K562 (cell line): ENCODE data around the gene SORCS2.

ENCODE experiments used
- BCL6 ChIP-seq: fragments of 250-450 bp; sonication (Bioruptor Pico); IDR thresholded peaks from 2 replicates; pipeline ENCODE4 v1.4.0; 2020
- EZH2 ChIP-seq: IDR thresholded peaks from 2 replicates; pipeline ENCODE4 v1.6.1; 2012; ENCODE audit warnings: low read depth, mild to moderate bottlenecking, inconsistent platforms, low read length, borderline replicate concordance
- FOXA1 ChIP-seq: fragments of 450-650 bp; IDR thresholded peaks from 2 replicates; pipeline ENCODE4 v1.6.1; 2016; ENCODE audit warnings: mild to moderate bottlenecking, borderline replicate concordance
- HIVEP1 ChIP-seq: fragments of 250-450 bp; sonication (Bioruptor Pico); IDR thresholded peaks from 2 replicates; pipeline ENCODE4 v1.4.0; 2020; ENCODE audit warnings: mild to moderate bottlenecking
- PML ChIP-seq: IDR thresholded peaks from 2 replicates; pipeline ENCODE4 v1.6.1; 2012; ENCODE audit warnings: low read length, inconsistent platforms
- POLR2A ChIP-seq: fragments of 450-650 bp; conservative IDR thresholded peaks from 2 replicates; pipeline ENCODE4 v1.6.1; 2016
- SMC3 ChIP-seq: conservative IDR thresholded peaks from 2 replicates; pipeline ENCODE4 v1.6.1; 2011; ENCODE audit warnings: low read depth, low read length, improper control_type of control experiment; ENCODE audit not compliant: insufficient read depth
- TF ChIP-seq, protein P1 (sequence below): sonication (generic); formaldehyde crosslinking; IDR thresholded peaks from 2 replicates; pipeline ENCODE4 v1.8.0; 2022; ENCODE audit warnings: mild to moderate bottlenecking, missing genetic modification reagents
- TF ChIP-seq, protein P2 (sequence below), 2 experiments: fragments of 450-650 bp in 1 of 2; sonication (generic) in 1 of 2; formaldehyde crosslinking; conservative IDR thresholded peaks; 2 replicates each; pipeline versions ENCODE4 v1.4.0 to v1.8.1; 2020 to 2022; ENCODE audit warnings: mild to moderate bottlenecking in 1 of 2, missing genetic modification reagents in 1 of 2
- TF ChIP-seq, protein P3 (sequence below), 3 experiments: IDR thresholded peaks in 2 of 3; conservative IDR thresholded peaks in 1 of 3; 2 replicates each; pipeline ENCODE4 v1.5.1; 2011 to 2012; ENCODE audit warnings: low read length in 3 of 3, mild to moderate bottlenecking in 3 of 3, control low read depth in 2 of 3, improper control_type of control experiment in 1 of 3, inconsistent platforms in 1 of 3, low read depth in 1 of 3, mixed read lengths in 1 of 3, moderate library complexity in 1 of 3; ENCODE audit not compliant: insufficient read depth in 2 of 3

DNA sequence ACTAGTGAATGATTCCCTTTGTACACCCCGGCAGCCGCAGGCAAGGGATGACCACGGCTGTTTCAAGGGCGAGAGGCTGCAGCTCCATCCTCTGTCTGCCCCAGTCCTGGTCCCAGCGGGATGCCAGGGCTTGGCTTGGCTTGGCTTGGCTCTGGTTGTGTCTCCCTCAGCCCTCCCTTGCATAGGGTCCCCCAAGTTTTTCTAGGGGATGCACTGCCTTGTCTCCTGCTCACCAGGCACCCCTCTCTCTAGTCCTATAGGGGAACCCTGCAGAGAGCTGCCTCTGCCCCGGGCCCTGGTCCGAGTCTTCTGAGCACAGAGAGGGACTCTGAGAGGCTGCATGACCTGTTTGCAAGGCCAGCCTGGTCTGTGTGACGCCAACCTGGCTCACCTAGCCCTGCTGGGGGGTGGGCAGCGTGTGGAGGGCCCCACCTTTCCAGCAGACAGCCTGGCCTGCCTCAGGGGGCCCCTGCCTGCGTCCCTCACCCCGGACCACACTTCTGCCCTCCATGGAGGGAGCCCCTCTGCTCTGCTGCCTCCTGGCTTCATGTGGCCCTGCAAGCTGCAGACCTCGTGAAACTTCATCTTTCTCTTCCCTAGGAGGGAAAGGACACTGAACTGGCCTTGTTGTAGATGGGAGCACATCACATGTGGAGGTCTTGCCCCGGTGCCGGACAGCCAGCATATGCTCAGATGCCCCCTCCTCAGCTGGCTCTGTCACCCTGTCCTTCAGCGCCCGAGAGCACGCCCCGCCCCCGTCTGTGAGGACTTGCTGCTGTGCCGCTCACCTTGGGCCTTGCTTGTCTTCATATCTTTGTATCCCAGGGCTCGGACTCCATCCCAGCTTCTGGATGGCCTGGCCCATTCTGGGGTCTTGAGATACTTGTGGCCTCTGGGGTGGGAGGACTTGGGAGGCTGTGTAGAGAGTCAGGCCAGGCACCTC is 16.4 kb downstream of the SORCS2 start:
- TF ChIP-seq PML (no peak), EZH2 (no peak), POLR2A (no peak), SMC3 (no peak), BCL6 (CRISPR knock-in tag) (no peak), FOXA1 (no peak), HIVEP1 (CRISPR knock-in tag) (no peak)
- TF ChIP-seq, protein P1, sequence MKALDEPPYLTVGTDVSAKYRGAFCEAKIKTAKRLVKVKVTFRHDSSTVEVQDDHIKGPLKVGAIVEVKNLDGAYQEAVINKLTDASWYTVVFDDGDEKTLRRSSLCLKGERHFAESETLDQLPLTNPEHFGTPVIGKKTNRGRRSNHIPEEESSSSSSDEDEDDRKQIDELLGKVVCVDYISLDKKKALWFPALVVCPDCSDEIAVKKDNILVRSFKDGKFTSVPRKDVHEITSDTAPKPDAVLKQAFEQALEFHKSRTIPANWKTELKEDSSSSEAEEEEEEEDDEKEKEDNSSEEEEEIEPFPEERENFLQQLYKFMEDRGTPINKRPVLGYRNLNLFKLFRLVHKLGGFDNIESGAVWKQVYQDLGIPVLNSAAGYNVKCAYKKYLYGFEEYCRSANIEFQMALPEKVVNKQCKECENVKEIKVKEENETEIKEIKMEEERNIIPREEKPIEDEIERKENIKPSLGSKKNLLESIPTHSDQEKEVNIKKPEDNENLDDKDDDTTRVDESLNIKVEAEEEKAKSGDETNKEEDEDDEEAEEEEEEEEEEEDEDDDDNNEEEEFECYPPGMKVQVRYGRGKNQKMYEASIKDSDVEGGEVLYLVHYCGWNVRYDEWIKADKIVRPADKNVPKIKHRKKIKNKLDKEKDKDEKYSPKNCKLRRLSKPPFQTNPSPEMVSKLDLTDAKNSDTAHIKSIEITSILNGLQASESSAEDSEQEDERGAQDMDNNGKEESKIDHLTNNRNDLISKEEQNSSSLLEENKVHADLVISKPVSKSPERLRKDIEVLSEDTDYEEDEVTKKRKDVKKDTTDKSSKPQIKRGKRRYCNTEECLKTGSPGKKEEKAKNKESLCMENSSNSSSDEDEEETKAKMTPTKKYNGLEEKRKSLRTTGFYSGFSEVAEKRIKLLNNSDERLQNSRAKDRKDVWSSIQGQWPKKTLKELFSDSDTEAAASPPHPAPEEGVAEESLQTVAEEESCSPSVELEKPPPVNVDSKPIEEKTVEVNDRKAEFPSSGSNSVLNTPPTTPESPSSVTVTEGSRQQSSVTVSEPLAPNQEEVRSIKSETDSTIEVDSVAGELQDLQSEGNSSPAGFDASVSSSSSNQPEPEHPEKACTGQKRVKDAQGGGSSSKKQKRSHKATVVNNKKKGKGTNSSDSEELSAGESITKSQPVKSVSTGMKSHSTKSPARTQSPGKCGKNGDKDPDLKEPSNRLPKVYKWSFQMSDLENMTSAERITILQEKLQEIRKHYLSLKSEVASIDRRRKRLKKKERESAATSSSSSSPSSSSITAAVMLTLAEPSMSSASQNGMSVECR (CRISPR knock-in tag): no peak
- TF ChIP-seq, protein P2, sequence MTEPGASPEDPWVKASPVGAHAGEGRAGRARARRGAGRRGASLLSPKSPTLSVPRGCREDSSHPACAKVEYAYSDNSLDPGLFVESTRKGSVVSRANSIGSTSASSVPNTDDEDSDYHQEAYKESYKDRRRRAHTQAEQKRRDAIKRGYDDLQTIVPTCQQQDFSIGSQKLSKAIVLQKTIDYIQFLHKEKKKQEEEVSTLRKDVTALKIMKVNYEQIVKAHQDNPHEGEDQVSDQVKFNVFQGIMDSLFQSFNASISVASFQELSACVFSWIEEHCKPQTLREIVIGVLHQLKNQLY (CRISPR knock-in tag; conservative IDR thresholded peaks at IDR 0.05): no peak
- TF ChIP-seq, protein P3, sequence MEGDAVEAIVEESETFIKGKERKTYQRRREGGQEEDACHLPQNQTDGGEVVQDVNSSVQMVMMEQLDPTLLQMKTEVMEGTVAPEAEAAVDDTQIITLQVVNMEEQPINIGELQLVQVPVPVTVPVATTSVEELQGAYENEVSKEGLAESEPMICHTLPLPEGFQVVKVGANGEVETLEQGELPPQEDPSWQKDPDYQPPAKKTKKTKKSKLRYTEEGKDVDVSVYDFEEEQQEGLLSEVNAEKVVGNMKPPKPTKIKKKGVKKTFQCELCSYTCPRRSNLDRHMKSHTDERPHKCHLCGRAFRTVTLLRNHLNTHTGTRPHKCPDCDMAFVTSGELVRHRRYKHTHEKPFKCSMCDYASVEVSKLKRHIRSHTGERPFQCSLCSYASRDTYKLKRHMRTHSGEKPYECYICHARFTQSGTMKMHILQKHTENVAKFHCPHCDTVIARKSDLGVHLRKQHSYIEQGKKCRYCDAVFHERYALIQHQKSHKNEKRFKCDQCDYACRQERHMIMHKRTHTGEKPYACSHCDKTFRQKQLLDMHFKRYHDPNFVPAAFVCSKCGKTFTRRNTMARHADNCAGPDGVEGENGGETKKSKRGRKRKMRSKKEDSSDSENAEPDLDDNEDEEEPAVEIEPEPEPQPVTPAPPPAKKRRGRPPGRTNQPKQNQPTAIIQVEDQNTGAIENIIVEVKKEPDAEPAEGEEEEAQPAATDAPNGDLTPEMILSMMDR (IDR thresholded peaks at IDR 0.05 in 2 of 3, conservative IDR thresholded peaks at IDR 0.05 in 1 of 3; ENCODE audit: insufficient read depth in 2 of 3, low read depth in 1 of 3, low read length in 3 of 3): no peak
